Fibroblast of the conjunctiva (primary cell): Measurements from ENCODE around the gene OSBPL7.
"Not testable (repeated sequence)": the region's sequence is repeated elsewhere in the genome, so short reads cannot be mapped to it uniquely, and the experiment has no call there.

Experiments used
- DNase-seq: peaks from one replicate; pipeline ENCODE4 v3.0.0-alpha.2; 2010; ENCODE audit warnings: low read depth

Gene OSBPL7

GRCh38 chr17:47806026-47806912 is 15.3 kb downstream of the OSBPL7 start:
- DNase-seq = no peak

GRCh38 chr17:47804461-47804860 is 17.1 kb downstream of the OSBPL7 start:
- no peak for DNase-seq

GRCh38 chr17:47803751-47804150 is 17.8 kb downstream of the OSBPL7 start:
- DNase-seq = no peak

GRCh38 chr17:47803201-47803600 is 18.4 kb downstream of the OSBPL7 start:
- no peak for DNase-seq

- DNase-seq = no peak
Measured at GRCh38 chr17:47802341-47803022, 19.1 kb downstream of the OSBPL7 start.

GRCh38 chr17:47801906-47802305 is 19.7 kb downstream of the OSBPL7 start:
- DNase-seq = no peak

- DNase-seq = no peak
Measured at GRCh38 chr17:47801176-47801765, 20.3 kb downstream of the OSBPL7 start.

GRCh38 chr17:47800686-47801085 is 20.9 kb downstream of the OSBPL7 start:
- DNase-seq = no peak

GRCh38 chr17:47797797-47798196 is 23.8 kb downstream of the OSBPL7 start:
- DNase-seq = no peak

- DNase-seq = no peak
Measured at GRCh38 chr17:47792979-47793378, 28.6 kb downstream of the OSBPL7 start.

- DNase-seq = no peak
Measured at GRCh38 chr17:47792457-47792856, 29.1 kb downstream of the OSBPL7 start.

- no peak for DNase-seq
Measured at GRCh38 chr17:47791025-47791424, 30.6 kb downstream of the OSBPL7 start.

GRCh38 chr17:47789611-47790561 is 31.7 kb downstream of the OSBPL7 start:
- DNase-seq = no peak

GRCh38 chr17:47785538-47786123 is 36.0 kb downstream of the OSBPL7 start:
- DNase-seq = no peak

- no peak for DNase-seq
Measured at GRCh38 chr17:47781397-47781796, 40.2 kb downstream of the OSBPL7 start.

GRCh38 chr17:47778184-47778635 is 43.4 kb downstream of the OSBPL7 start:
- no peak for DNase-seq

GRCh38 chr17:47776330-47777197 is 45.0 kb downstream of the OSBPL7 start:
- DNase-seq = no peak

- DNase-seq = no peak
Measured at GRCh38 chr17:47774987-47775580, 46.5 kb downstream of the OSBPL7 start.

GRCh38 chr17:47774331-47774730 is 47.3 kb downstream of the OSBPL7 start:
- DNase-seq = no peak

GRCh38 chr17:47773649-47774048 is 47.9 kb downstream of the OSBPL7 start:
- DNase-seq = not testable (repeated sequence)
